Loucy (cell line): ENCODE measurements around the gene CORO2B.

Experiments used
- H2AFZ ChIP-seq: fragments of 200-600 bp; sonication (generic); 2 replicates; pipeline ENCODE4 v1.6.0; 2016; ENCODE audit warnings: antibody characterized with exemption, mild to moderate bottlenecking, low read length, moderate library complexity
- H3F3A ChIP-seq: fragments of 200-600 bp; 2 replicates; pipeline ENCODE4 v1.6.0; 2016; ENCODE audit warnings: antibody characterized with exemption, low read depth, mild to moderate bottlenecking
- H3K27me3 ChIP-seq: fragments of 200-600 bp; sonication (generic); 2 replicates; pipeline ENCODE4 v1.6.1; 2014; ENCODE audit warnings: low read length, mild to moderate bottlenecking; ENCODE audit not compliant: insufficient read depth, poor library complexity, severe bottlenecking
- H3K36me3 ChIP-seq: fragments of 200-600 bp; sonication (generic); 2 replicates; pipeline ENCODE4 v1.6.1; 2016; ENCODE audit warnings: low read length; ENCODE audit not compliant: insufficient read depth
- H3K4me1 ChIP-seq: fragments of 200-600 bp; sonication (generic); 2 replicates; pipeline ENCODE4 v1.5.1; 2014; ENCODE audit warnings: low read length, mild to moderate bottlenecking; ENCODE audit not compliant: insufficient read depth, poor library complexity, severe bottlenecking
- H3K4me2 ChIP-seq: fragments of 200-600 bp; sonication (generic); 2 replicates; pipeline ENCODE4 v1.6.0; 2014; ENCODE audit warnings: antibody characterized with exemption, low read length, low read depth, mild to moderate bottlenecking; ENCODE audit not compliant: poor library complexity, severe bottlenecking
- H3K4me3 ChIP-seq: fragments of 200-600 bp; sonication (generic); 2 replicates; pipeline ENCODE4 v1.5.1; 2014; ENCODE audit warnings: low read length, mild to moderate bottlenecking, mixed read lengths; ENCODE audit not compliant: poor library complexity, severe bottlenecking
- H3K79me2 ChIP-seq: fragments of 200-600 bp; sonication (generic); 2 replicates; pipeline ENCODE4 v1.6.1; 2014; ENCODE audit warnings: low read length; ENCODE audit not compliant: insufficient read depth
- H3K9ac ChIP-seq: fragments of 200-600 bp; sonication (generic); 2 replicates; pipeline ENCODE4 v1.6.0; 2014; ENCODE audit warnings: mild to moderate bottlenecking, low read depth, low read length, moderate library complexity; ENCODE audit not compliant: poor library complexity, severe bottlenecking
- H3K9me2 ChIP-seq: fragments of 200-600 bp; sonication (generic); replicated peaks from 2 replicates; pipeline ENCODE4 v1.6.1; 2016; ENCODE audit warnings: low read depth, low read length, mixed read lengths
- H3K9me3 ChIP-seq: fragments of 200-600 bp; sonication (generic); 2 replicates; pipeline ENCODE4 v1.6.1; 2014; ENCODE audit warnings: mild to moderate bottlenecking, antibody characterized with exemption, low read length, low read depth; ENCODE audit not compliant: insufficient read depth
- H4K20me1 ChIP-seq: fragments of 200-600 bp; sonication (generic); 2 replicates; pipeline ENCODE4 v1.6.0; 2014; ENCODE audit warnings: antibody characterized with exemption, low read length, mild to moderate bottlenecking; ENCODE audit not compliant: insufficient read depth, poor library complexity, severe bottlenecking
- EZH2phosphoT487 ChIP-seq: fragments of 200-600 bp; IDR thresholded peaks from 2 replicates; pipeline ENCODE4 v1.6.1; 2018; ENCODE audit warnings: antibody characterized with exemption, mild to moderate bottlenecking, moderate library complexity, borderline replicate concordance
- TF ChIP-seq, protein P1 (sequence below): fragments of 200-600 bp; sonication (generic); conservative IDR thresholded peaks from 2 replicates; pipeline ENCODE4 v1.5.1; 2014; ENCODE audit warnings: mild to moderate bottlenecking, antibody characterized with exemption, low read length

Gene CORO2B

DNA sequence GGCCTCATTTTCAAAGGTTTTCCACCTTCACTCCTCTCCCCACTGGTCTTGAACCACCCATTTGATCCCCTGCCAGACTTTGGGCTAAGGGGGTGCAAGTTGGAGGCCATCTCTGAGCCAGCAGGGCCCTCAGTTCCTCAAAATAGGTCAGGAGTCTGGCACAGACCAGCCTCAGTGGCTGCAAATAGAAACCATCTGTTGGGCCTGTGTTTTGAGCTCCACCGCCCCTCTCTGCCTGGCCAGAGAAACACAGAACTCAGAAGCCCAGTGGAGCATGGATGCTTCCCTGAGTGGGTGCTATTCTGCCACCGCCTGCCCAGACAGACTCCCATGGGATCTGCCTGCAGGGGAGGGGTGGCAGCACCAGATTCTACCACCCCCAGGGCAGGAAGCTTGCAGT, 56.3 kb downstream of the CORO2B start:
- Histone ChIP-seq H4K20me1 (no peaks in the 10 kb centered on the region), H3K36me3 (no peaks in the 10 kb centered on the region), H3K4me2 (no peak overlapping the region), H3K4me1 (peaks cover 6% of the 10 kb centered on the region), H3K9me2 (no peaks in the 10 kb centered on the region), H2AFZ (no peak overlapping the region), H3K27me3 (no peaks in the 10 kb centered on the region), H3F3A (no peaks in the 10 kb centered on the region), H3K9me3 (no peaks in the 10 kb centered on the region), H3K9ac (no peak overlapping the region), H3K4me3 (no peak overlapping the region), H3K79me2 (no peaks in the 10 kb centered on the region)
- TF ChIP-seq EZH2phosphoT487: no peak
- TF ChIP-seq, protein P1, sequence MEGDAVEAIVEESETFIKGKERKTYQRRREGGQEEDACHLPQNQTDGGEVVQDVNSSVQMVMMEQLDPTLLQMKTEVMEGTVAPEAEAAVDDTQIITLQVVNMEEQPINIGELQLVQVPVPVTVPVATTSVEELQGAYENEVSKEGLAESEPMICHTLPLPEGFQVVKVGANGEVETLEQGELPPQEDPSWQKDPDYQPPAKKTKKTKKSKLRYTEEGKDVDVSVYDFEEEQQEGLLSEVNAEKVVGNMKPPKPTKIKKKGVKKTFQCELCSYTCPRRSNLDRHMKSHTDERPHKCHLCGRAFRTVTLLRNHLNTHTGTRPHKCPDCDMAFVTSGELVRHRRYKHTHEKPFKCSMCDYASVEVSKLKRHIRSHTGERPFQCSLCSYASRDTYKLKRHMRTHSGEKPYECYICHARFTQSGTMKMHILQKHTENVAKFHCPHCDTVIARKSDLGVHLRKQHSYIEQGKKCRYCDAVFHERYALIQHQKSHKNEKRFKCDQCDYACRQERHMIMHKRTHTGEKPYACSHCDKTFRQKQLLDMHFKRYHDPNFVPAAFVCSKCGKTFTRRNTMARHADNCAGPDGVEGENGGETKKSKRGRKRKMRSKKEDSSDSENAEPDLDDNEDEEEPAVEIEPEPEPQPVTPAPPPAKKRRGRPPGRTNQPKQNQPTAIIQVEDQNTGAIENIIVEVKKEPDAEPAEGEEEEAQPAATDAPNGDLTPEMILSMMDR: no peak

DNA sequence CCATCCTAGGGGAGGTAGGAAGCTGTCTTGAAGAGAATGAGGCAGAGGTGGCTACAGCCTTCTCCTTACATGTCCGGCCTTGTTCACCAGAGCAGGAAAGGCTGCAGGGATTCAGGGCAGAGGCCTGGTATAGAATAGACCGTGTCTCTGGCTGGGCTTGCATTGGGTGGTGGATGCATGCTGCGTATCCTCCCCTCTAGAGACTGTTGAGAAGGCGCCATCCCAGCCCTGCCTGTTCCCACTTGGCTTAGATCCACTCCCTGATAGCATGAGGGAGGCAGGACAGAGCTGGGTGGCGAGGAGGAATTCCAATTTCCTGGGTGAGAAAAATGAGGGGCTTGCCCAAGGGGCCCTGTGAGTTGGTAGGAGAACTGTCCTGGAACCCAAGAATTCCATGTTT, 57.5 kb downstream of the CORO2B start:
- Histone ChIP-seq H3K4me2 (no peak overlapping the region), H3K9me2 (no peaks in the 10 kb centered on the region), H3K36me3 (no peaks in the 10 kb centered on the region), H3K27me3 (no peaks in the 10 kb centered on the region), H3K9ac (no peak overlapping the region), H3K9me3 (no peaks in the 10 kb centered on the region), H3F3A (no peaks in the 10 kb centered on the region), H4K20me1 (no peaks in the 10 kb centered on the region), H3K79me2 (no peaks in the 10 kb centered on the region), H3K4me3 (no peak overlapping the region), H2AFZ (no peak overlapping the region), H3K4me1 (peaks cover 6% of the 10 kb centered on the region)
- TF ChIP-seq, protein P1: no peak
- no peak for TF ChIP-seq EZH2phosphoT487

DNA sequence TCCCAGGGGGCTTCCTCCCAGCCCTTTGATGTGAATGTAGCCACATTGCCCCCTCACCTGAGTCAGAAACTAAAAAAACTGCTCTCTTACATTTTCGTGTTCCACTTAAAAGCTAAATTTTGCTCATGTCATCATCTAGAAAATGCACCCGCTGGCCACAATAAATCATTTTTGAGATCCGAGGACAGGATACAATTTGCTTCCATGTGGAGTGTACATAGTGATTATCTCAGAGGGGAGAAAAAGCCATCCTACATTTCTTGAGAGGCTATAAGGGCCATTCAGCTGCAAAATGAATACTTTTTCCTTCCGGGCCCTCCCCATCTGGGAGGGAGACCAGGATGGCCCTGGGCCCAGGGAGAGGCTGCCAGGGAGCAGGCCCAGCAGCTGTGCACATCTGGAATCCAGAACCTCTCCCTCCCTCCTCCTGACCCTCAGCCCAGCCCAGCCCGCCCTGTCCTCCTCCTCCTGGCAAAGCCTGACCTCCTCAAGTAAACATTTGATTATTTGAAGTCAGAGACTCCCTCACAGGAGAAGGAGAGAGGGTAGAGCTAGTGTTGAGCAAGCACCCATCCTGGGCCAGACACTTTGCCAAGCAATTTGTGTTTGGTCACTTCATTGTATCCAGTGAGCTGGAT, 59.1 kb downstream of the CORO2B start:
- Histone ChIP-seq H3K9ac (no peak overlapping the region), H2AFZ (no peak overlapping the region), H3K79me2 (no peaks in the 10 kb centered on the region), H3K4me3 (no peak overlapping the region), H3K36me3 (no peaks in the 10 kb centered on the region), H3K27me3 (no peaks in the 10 kb centered on the region), H3K4me2 (no peak overlapping the region), H3K9me3 (no peaks in the 10 kb centered on the region), H4K20me1 (no peaks in the 10 kb centered on the region), H3K9me2 (no peaks in the 10 kb centered on the region), H3F3A (no peaks in the 10 kb centered on the region), H3K4me1 (peaks cover 6% of the 10 kb centered on the region)
- TF ChIP-seq, protein P1: no peak
- no peak for TF ChIP-seq EZH2phosphoT487
